HG03558 (cell line): ENCODE measurements around the gene AQP11.

Source experiments
- ATAC-seq: cut with Tn5 transposase; IDR thresholded peaks from one replicate; pipeline ENCODE4 v1.9.1; 2021; ENCODE audit warnings: moderate number of reproducible peaks; ENCODE audit not compliant: unreplicated experiment; ENCODE audit errors: extremely low read depth

The AQP11 gene

GRCh38 chr11:77654770-77655434, 65.1 kb downstream of the AQP11 start:
- no peak for ATAC-seq

- ATAC-seq: no peak
These were observed 66.6 kb downstream of the AQP11 start for GRCh38 chr11:77656362-77656761.

- ATAC-seq: no peak
These were observed 68.7 kb downstream of the AQP11 start for GRCh38 chr11:77658213-77659013.
